SK-N-SH treated with all-trans-retinoic acid at 6 μM for 48 hours (cell line): ENCODE results near the gene MTCH1.

Source experiments
- CSDC2 ChIP-seq: fragments of 250-450 bp; sonication (Bioruptor Pico); IDR thresholded peaks from 2 replicates; pipeline ENCODE4 v1.5.0; 2020; ENCODE audit warnings: mild to moderate bottlenecking, moderate library complexity
- OSR1 ChIP-seq: fragments of 250-450 bp; sonication (Bioruptor Pico); IDR thresholded peaks from 2 replicates; pipeline ENCODE4 v1.8.0; 2022; ENCODE audit warnings: moderate library complexity, mild to moderate bottlenecking, inconsistent platforms

DNA sequence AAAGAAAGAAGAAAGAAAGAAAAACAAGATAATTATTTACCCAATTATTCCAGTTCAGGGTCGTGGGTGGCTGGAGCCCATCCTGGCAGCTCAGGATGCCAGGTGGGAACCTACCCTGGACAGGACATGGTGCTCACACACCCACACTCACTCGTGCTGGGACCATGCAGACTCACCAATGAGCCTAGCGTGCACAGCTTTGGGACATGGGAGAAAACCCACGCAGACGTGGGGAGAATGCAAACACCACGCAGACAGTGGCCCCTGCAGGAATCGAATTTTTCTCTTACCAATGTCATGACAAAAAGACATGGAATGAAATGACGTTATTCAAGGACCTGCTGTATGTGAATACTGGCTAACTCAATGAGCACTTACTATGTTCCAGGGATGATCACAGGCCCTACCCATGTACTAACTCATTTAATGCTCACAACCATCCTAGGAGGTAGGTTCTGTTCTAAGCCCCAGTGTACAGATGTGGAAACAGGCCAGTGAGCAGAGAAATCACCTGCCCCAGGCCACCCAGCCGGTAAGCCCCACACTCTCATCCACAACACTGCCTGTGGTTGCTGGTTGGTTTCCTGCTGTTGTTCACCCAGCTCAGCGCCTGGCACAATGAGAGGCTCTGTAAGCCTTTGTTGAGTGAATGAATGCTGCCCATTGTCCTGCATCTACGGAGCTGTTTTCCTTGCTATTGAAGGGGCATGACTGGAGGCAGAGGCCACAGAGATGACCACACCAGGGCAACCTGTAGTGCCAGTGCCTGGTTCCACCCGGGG lies 38.2 kb downstream of the MTCH1 start:
- TF ChIP-seq OSR1 (CRISPR knock-in tag) (no peak), CSDC2 (no peak)
